DMS79 treated with DMSO at 0.1 percent for 48 hours (cell line): ENCODE results near the gene DCAF4L1.

Experiments
- DNase-seq: peaks from one replicate; lab custom pipeline; 2025; lab: John Stamatoyannopoulos, UW

The DCAF4L1 gene

DNA sequence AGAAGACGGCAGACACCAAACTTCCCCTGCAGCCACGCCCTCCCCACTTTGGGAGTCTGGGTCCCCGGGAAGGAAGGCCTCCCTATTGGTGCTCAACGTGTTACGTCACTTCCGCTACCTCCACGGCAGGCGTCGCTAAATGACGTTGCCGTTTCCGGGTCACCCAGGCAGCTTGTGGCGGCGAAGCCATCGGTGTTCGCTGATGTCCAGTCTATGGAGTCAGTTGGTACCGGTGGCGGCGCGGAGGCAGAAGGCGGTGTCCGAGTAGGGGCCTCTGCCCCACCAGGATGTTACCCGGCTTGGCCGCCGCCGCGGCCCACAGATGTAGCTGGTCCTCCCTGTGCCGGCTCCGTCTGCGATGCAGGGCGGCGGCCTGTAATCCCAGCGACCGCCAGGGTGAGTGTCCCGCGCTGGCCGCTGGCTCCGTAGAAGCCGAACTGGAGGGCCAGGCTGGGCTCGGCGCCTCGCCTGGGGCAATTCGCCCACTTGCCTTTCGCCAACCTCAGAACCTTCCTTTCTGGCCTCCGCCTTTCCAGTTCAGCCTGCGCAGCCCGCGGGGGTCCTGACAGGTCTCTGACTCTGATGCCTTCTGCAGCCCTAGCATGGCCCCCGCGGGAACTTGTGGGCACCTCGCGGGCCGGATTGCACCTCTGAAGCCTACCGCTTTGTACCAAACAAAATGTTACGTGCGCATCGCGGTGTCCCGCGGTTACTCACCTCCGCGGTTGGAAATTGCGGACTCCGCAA, 9.0 kb downstream of the DCAF4L1 start, which contains the start of gene SLC30A9:
Gene SLC30A9 (plus strand): TSS at position 166 of the 747 bp plus-strand sequence. CDS start 122 bp downstream, at position 288.
- DNase-seq = peak; percentile 54

DNA sequence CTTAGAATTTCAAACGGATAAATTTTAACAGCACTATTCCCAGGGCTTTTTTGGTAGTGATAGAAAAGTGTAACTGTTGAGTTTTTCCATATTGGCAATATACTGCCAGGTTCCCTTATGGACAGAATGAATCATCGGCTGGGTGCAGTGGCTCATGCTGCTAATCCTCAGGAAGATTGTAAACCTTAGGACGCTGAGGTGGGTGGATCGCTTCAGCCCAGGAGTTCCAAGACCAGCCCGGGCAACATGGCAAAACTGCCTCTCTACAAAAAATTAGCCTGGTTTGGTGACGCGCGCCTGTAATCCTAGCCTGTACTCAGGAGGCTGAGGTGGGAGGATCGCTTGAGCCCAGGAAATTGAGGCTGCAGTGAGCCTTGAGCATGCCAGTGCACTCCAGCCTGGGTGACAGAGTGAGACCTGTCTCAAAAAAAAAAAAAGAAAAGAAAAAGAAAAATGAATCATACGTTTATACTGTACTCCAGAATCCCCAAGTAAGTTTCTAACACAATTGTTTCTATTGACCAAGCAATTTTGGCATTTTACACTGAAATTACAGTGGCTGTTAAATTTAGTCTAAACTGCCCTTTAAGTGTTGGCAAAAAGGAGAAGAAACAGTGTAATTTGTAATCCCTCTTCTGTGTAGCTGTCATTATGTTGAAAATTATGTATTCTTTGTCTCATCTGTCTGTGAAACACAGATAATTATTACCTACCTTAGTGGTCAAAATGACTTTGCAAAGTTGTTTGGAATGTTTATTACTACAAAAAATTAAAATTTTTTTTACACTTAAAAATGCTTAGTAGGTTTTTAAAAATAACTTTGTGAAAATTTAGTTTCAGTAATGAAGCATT, 10.6 kb downstream of the DCAF4L1 start:
- no peak for DNase-seq

DNA sequence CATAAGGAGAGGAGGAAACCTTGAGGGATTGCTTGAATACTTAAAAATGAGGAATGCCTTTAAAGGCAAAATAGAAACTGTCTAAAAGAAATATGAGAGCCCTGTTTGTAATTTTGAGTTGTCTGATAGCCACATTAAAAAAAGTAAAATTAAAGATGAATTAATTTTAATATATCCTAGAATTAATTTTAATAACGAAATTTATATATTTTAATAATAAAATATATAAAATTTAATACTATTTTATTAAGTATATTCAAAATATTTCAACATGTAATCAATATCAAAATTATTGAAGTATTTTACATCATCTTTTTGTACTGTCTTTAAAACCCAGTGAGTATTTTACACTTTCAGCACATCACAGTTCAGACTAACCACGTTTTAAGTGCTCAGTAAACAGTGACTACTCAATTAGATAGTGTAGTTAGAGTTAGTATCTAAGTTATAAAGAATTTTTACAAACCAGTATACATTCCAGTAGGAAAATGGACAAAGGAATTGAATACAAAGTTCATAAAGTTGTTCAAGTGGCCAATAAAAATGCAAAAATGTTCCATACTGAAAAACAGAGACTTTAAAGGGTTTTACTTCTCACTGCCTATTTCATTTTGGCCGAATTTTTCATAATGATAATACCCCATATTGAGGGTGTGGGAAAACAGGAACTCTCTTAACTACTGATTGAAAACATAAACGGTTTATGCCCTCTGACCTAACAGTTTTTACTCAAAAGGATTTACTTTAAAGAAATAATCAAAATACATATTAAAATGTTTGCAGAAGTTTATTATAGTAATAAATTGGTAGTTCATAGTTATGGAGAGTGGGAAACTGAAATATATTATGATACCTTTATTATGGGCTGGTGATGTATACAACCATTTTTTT, 11.7 kb downstream of the DCAF4L1 start:
- DNase-seq = no peak

DNA sequence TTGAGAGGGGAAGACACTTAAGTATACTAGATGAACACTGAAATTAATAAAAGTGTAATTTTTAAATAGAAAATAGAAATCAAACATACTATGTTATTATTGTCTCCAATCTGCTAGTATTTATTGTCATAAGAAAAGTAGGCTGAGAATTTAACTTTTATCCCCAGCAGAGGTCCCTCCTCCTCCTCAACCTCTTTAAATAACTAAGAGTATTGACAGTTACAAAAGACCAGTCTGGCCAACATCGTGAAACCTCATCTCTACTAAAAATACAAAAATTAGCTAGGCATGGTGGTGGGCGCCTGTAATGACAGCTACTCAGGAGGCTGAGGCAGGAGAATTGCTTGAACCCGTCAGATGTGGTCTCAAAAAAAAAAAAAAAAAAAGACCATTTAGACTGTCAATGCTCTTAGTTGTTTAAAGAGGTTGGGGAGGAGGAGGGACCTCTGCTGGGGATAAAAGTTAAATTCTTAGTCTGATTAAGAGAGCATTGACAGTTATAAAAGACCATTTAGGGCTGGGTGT, 13.0 kb downstream of the DCAF4L1 start:
- DNase-seq = no peak

DNA sequence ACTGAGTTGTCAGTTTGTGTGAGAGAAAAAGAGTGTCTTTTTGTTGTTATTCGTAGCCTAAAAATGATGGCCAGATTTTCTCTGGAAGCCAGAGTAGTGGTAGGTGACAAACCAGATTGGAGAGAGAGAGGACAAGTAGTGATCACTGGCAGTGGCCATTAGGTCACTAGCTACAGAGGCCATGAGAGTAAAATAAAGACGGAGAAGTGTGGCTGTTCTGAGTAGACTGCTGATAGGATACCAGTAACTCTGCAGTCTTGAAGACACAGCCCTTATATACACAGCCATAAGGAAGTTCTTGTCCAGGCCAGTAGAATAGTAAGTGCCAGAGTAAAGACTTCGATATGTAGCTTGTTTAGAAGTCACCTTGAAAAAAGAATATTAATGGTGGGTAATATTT, 16.5 kb downstream of the DCAF4L1 start:
- no peak for DNase-seq

DNA sequence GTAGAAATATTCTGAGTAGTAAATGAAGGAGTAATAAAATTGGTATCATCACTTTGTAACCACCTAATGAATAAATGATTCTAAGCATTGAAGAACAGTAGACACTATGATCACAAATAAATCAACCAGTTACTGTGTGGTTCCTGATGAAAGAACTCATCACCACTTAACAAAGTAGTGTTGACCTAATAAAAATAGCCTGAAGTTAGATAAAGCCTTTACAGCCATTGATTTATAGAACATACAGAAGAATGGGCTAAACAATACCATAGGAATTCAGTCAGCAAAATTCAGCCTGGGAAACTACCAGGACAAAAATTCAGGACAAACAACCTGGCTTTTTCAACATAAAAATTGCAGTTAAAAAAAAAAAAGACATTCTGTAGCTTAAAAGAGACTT, 17.8 kb downstream of the DCAF4L1 start:
- no peak for DNase-seq

DNA sequence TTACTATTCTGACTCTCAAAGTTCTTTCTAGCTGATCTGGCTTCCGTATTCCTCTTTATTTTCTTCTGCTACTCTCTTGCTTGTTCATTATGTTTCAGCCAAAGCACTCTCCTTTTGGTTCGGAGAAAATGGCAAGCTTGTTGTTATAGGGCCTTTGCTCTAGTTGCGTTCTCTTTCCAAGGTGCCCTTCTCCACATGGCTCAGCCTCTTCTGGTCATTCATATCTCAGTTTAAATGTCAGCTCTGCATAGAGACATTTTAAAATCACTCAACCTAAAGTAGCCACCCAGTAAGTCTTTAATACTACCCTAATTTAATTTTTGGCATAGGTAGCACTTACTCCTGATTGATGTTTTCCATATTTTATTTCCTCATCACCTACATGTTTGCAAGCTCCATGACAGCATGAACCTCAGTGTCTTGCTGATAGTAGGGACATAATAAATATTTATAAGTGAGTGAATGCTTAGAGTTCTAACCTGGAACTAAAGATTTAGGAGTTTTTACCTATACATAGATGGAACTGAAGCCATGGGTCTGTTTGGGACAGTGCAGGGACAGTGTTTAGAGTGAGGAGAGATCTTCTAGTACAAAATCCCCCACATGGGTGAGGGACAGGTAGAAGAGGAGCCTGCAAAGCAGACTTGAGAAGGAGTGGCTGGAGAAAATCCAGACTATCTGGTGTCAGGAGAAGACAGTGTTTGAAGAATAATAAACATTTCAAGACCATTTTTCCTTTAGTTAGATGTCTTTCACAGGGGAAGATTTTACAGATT, 26.6 kb downstream of the DCAF4L1 start:
- no peak for DNase-seq

DNA sequence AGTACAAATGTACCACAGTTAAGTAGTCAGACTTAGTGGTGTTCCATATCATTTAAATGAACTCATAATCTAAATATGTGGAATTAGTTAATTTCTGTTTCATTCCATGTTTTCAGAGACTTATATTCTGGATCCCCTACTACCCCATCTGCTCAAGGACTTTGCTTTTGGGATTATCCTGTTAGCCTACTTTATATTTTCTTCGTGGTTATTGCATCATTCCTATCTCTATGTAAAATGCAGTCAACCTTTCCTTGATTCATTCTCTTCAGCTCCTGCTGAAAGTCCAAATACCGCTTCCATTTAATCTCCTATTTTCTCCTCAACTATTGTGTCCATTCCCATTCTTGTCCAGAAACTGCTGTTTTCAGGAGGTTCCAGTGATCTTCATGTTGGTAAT, 33.9 kb downstream of the DCAF4L1 start:
- no peak for DNase-seq

DNA sequence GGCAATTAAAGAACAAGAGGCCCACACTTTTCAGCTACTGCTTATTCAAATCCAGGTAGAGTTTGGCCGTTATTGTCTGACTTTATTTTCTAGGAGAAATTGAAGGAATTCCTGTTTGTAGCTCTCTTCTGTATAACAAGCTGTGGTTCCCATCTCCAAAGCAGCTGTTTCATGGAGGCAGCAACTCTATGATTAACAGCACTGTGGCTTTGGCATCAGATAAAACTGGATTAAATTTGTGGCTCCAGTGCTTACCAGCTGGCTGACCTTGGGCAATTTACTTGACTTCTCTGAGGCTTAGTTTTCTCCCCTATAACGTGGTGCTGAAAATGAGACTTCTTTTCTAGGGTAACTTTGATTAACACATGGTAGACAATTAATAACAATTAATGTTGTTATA, 36.9 kb downstream of the DCAF4L1 start:
- no peak for DNase-seq
